Sigmoid colon (tissue), 4 donors: ENCODE data around the gene SLCO3A1.

Source experiments
- EP300 ChIP-seq, 4 donors: sonication (generic); formaldehyde crosslinking; IDR thresholded peaks; one replicate each; pipeline ENCODE4 v1.6.1; 2017; ENCODE audit warnings: antibody characterized with exemption in 4 of 4
- POLR2AphosphoS5 ChIP-seq, 4 donors: sonication (generic); formaldehyde crosslinking; IDR thresholded peaks; one replicate each; pipeline ENCODE4 v1.6.1; 2017; ENCODE audit warnings: antibody characterized with exemption in 4 of 4
- TF ChIP-seq, protein P1 (sequence below), 4 experiments: fragments of 450-650 bp in 3 of 4; fragments of 200-600 bp in 1 of 4; IDR thresholded peaks; one replicate each; pipeline ENCODE4 v1.5.1; 2016 to 2019; ENCODE audit warnings: antibody characterized with exemption in 4 of 4, mild to moderate bottlenecking in 3 of 4, moderate library complexity in 2 of 4

DNA sequence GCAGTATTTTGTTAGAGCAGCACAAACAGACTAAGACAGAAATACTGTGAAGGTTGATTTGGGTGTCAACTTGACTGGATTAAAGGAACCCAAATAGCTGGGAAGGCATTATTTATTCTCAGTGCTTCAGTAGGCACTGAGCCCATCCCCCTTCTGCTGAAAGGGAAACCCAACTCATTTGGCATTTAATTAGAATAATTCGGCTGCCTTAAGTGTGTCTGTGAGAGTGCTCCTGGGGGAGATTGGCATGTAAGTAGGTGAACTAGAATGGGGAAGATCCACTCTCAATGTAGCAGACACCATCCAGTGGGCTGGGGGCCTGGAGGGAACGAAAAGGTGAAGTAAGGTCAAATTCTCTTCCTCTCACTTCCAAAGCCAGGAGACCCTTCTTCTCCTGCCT, 20.5 kb upstream of the SLCO3A1 start:
- TF ChIP-seq, protein P1, sequence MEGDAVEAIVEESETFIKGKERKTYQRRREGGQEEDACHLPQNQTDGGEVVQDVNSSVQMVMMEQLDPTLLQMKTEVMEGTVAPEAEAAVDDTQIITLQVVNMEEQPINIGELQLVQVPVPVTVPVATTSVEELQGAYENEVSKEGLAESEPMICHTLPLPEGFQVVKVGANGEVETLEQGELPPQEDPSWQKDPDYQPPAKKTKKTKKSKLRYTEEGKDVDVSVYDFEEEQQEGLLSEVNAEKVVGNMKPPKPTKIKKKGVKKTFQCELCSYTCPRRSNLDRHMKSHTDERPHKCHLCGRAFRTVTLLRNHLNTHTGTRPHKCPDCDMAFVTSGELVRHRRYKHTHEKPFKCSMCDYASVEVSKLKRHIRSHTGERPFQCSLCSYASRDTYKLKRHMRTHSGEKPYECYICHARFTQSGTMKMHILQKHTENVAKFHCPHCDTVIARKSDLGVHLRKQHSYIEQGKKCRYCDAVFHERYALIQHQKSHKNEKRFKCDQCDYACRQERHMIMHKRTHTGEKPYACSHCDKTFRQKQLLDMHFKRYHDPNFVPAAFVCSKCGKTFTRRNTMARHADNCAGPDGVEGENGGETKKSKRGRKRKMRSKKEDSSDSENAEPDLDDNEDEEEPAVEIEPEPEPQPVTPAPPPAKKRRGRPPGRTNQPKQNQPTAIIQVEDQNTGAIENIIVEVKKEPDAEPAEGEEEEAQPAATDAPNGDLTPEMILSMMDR (IDR thresholded peaks at IDR 0.05), result no peak
- TF ChIP-seq EP300 (IDR thresholded peaks at IDR 0.05) (no peak), POLR2AphosphoS5 (IDR thresholded peaks at IDR 0.05) (no peak)
